ENCODE results near the gene DLX5.
A peak's percentile ranks its signal among the peaks of the same experiment; 100 is the strongest.

DLX5 gene

DNA sequence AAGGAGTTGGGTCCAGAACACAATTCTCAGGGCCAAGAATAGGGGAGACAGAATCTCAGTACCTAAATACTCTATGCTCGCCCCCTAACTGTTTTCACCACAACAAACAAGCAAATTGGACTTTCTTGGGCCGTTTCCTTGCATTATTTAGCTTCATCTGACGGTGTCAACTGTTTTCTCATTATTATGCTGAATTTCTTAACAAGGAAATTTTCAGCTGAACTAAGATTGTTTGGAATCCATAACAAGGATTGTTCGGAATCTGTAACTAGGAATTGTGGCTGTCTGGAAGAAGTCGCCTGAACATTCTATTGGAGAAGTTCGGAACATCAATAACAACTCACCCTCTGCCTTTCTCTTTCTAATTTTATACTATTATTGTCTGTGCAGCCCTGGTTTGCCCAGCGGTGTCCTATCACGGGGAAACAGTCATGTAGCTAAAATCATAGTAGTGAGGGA, 34.7 kb downstream of the DLX5 start:
- ChIA-PET CTCF (interaction anchor here (0.6 to 0.9 kb wide), 2 partner anchors 12 to 37 kb away, joined by 3 read pairs; no protein-coding TSS in a partner anchor), POLR2A (ENCODE audit: low non-redundant PET) (no interaction called here)
- no peak for TF ChIP-seq CTCF (conservative IDR thresholded peaks at IDR 0.05; ENCODE audit: low read depth)
- H3K27ac ChIP-seq = no peak overlapping the region
- no peak for DNase-seq (ENCODE audit: low spot score)

DNA sequence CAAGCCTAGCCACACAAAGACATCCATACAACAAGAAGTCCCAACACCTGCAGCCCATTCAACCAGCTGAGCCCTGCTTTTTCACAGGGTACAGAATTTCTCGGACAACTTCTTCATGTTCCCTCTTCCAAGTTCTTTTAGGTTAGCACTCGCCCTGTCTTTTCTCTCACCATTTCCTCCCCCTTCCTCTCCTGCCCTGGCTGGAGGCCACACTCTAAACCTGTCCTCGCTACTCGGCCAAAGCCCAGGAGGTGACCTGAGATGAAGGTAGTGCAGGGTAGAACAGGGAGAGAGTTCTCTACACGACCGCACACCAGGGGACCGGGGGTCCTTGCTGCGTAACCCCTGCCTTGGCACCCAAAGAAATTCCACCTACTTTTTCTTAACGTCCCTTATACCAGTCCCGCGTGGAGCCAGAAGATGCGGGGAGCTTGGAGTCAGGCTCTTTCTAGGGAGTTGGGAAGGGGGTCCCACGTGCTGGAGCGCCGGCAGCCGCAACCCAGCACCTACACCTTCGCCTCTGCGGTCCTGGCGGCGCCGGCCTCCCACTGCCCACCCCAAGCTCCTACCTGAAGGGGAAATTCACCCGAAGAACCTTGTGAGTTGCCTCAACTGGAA, 35.3 kb downstream of the DLX5 start:
- ChIA-PET POLR2A (ENCODE audit: low non-redundant PET) (no interaction called here), CTCF (interaction anchor here (0.5 to 0.9 kb wide), 2 partner anchors 38 to 145 kb away, joined by 3 read pairs; no protein-coding TSS in a partner anchor)
- H3K27ac ChIP-seq = no peak overlapping the region
- TF ChIP-seq CTCF (conservative IDR thresholded peaks at IDR 0.05; ENCODE audit: low read depth) = no peak
- DNase-seq (ENCODE audit: low spot score) = no peak

DNA sequence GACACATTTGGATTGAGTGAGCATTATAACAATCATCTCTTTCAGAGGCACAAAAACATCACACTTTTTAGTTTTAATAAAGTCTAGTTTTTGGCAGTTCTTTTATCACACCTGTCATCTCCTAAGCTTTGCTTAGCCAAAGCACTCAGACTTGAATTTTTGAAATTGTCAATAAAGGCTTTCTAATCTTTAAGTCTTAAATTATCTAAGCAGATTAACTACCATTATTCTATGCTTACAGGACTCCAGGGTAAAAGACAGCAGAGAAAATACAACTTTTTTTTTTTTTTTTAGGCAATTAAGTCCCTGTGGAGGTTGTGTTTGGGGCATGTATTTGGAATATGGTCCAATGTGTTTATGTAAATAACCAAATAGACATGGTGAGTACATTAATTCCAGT, 36.9 kb downstream of the DLX5 start:
- TF ChIP-seq CTCF (conservative IDR thresholded peaks at IDR 0.05; ENCODE audit: low read depth) = no peak
- POLR2A ChIA-PET (ENCODE audit: low non-redundant PET) = no interaction called here
- DNase-seq (ENCODE audit: low spot score) = no peak
- CTCF ChIA-PET = no interaction called here
- H3K27ac ChIP-seq = no peak overlapping the region

- no peak for DNase-seq (ENCODE audit: low spot score)
- ChIA-PET POLR2A (ENCODE audit: low non-redundant PET) (no interaction called here), CTCF (interaction anchor here (0.6 kb wide), 2 partner anchors 8 to 20 kb away, joined by 3 to 9 read pairs; no protein-coding TSS in a partner anchor)
- no peak overlapping the region for H3K27ac ChIP-seq
- TF ChIP-seq CTCF (conservative IDR thresholded peaks at IDR 0.05; ENCODE audit: low read depth) = no peak
Observed at GRCh38 chr7:96986901-96987300, 37.7 kb downstream of the DLX5 start.

- no peak for TF ChIP-seq CTCF (conservative IDR thresholded peaks at IDR 0.05; ENCODE audit: low read depth)
Observed at GRCh38 chr7:96985992-96986391, 38.6 kb downstream of the DLX5 start.

GRCh38 chr7:96982586-96982985, 42.0 kb downstream of the DLX5 start:
- no peak for TF ChIP-seq CTCF (conservative IDR thresholded peaks at IDR 0.05; ENCODE audit: low read depth)
- ChIA-PET CTCF (no interaction called here), POLR2A (ENCODE audit: low non-redundant PET) (no interaction called here)
- no peak overlapping the region for H3K27ac ChIP-seq
- peak; percentile 20 for DNase-seq (ENCODE audit: low spot score)

More at GRCh38 chr7:96985992-96986391, 38.6 kb downstream of the DLX5 start:
- H3K27ac ChIP-seq = no peak overlapping the region
- POLR2A ChIA-PET (ENCODE audit: low non-redundant PET) = no interaction called here
- CTCF ChIA-PET = no interaction called here
- DNase-seq (ENCODE audit: low spot score) = no peak

Measured in RWPE1 (cell line).